ENCODE results near the gene ZMYND15.

- no peak for TF ChIP-seq ZFP30 (CRISPR knock-in tag; IDR thresholded peaks at IDR 0.05)
- no peak for TF ChIP-seq POU6F1 (CRISPR knock-in tag; IDR thresholded peaks at IDR 0.05; ENCODE audit: borderline replicate concordance, low read depth)
- TF ChIP-seq ARNTL (CRISPR knock-in tag; IDR thresholded peaks at IDR 0.05; ENCODE audit: borderline replicate concordance, low read depth): no peak
- TF ChIP-seq CREB5 (CRISPR knock-in tag; IDR thresholded peaks at IDR 0.05; ENCODE audit: low read depth): no peak
- no peak for TF ChIP-seq ZNF8 (CRISPR knock-in tag; IDR thresholded peaks at IDR 0.05)
- no peak for TF ChIP-seq TCF4 (CRISPR knock-in tag; IDR thresholded peaks at IDR 0.05; ENCODE audit: borderline replicate concordance)
- TF ChIP-seq TSHZ2 (CRISPR knock-in tag; IDR thresholded peaks at IDR 0.05): no peak
- no peak for TF ChIP-seq PATZ1 (CRISPR knock-in tag; IDR thresholded peaks at IDR 0.05; ENCODE audit: borderline replicate concordance)
- TF ChIP-seq ZNF565 (CRISPR knock-in tag; conservative IDR thresholded peaks at IDR 0.05; ENCODE audit: low read depth): no peak
Observed at GRCh38 chr17:4719146-4719545, 20.5 kb upstream of the ZMYND15 start.

Data from SK-N-SH treated with all-trans-retinoic acid at 6 μM for 48 hours (cell line).